ENCODE data around the gene DUSP28.

DNA sequence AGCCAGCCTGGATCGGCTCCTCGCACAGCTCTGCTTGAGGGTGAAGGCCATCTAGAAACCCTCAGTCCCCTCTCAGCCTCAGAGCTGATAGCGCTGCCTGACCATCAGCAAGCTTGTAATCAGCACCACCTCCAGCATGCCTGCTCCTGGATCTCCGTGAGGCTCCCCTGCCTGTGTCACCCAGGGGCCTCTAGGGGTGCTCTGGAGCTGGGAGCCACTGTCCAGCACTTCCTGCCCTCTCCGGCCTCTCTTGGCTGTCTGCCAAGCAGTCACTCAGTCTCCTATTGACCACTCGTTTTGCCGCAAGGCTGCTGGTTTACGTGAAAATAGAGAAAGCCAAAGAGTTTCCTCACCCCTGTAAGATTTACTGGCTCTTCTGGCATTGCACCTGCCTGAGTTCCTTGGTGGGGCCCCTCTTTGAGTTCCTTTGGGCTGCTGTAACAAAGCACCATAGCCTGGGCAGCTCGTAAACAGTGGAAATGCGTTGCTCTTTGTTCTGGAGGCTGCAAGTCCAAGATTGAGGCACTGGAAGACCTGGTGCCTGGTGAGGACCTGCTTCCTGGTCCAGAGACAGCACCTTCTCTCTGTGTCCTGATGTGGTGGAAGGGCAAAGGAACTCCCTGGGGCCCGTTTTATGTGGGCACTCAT, 44.3 kb downstream of the DUSP28 start:
- TF ChIP-seq, protein P1, sequence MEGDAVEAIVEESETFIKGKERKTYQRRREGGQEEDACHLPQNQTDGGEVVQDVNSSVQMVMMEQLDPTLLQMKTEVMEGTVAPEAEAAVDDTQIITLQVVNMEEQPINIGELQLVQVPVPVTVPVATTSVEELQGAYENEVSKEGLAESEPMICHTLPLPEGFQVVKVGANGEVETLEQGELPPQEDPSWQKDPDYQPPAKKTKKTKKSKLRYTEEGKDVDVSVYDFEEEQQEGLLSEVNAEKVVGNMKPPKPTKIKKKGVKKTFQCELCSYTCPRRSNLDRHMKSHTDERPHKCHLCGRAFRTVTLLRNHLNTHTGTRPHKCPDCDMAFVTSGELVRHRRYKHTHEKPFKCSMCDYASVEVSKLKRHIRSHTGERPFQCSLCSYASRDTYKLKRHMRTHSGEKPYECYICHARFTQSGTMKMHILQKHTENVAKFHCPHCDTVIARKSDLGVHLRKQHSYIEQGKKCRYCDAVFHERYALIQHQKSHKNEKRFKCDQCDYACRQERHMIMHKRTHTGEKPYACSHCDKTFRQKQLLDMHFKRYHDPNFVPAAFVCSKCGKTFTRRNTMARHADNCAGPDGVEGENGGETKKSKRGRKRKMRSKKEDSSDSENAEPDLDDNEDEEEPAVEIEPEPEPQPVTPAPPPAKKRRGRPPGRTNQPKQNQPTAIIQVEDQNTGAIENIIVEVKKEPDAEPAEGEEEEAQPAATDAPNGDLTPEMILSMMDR (conservative IDR thresholded peaks at IDR 0.05): peak; percentile 67
- TF ChIP-seq ZFX (IDR thresholded peaks at IDR 0.05): no peak
